Fibroblast of the aortic adventitia (primary cell): Measurements from ENCODE around the gene FLOT1. TPM values are rescaled to one million over a fixed set of nuclear protein-coding genes. Genes with fewer than 3 reads are reported as not detected.

Source experiments
- DNase-seq: peaks from one replicate; pipeline ENCODE4 v3.0.0-alpha.2; 2010; ENCODE audit warnings: low read depth
- H3K4me3 ChIP-seq: 2 replicates; pipeline ENCODE4 v1.5.1; 2011; ENCODE audit warnings: low read depth, mild to moderate bottlenecking, control low read depth, low read length, moderate library complexity
- CTCF ChIP-seq: IDR thresholded peaks from 2 replicates; pipeline ENCODE4 v1.5.1; 2011; ENCODE audit warnings: mild to moderate bottlenecking, low read length, control low read depth, inconsistent platforms; ENCODE audit not compliant: insufficient read depth
- total RNA-seq: library from RNA; depleted of rRNA; stranded (reverse); fragments of >200 nt; gene quantifications from 2 replicates; pipeline ENCODE4 v1.2.3, GENCODE V29; 2012; ENCODE audit warnings: low replicate concordance

FLOT1 gene
- total RNA-seq, 1 donor, result 109 TPM

GRCh38 chr6:30714263-30714662, 28.2 kb downstream of the FLOT1 start:
- TF ChIP-seq CTCF, result no peak
- H3K4me3 ChIP-seq, result no peak overlapping the region
- no peak for DNase-seq

- H3K4me3 ChIP-seq, result no peak overlapping the region
- DNase-seq, result no peak
- TF ChIP-seq CTCF, result no peak
Measured at GRCh38 chr6:30712441-30712945, 30.0 kb downstream of the FLOT1 start.

- no peak for DNase-seq
- H3K4me3 ChIP-seq, result no peak overlapping the region
- no peak for TF ChIP-seq CTCF
Measured at GRCh38 chr6:30711758-30712380, 30.6 kb downstream of the FLOT1 start.

- no peak for TF ChIP-seq CTCF
- H3K4me3 ChIP-seq, result no peak overlapping the region
Measured at GRCh38 chr6:30709101-30709868, 33.2 kb downstream of the FLOT1 start.

GRCh38 chr6:30707281-30707850, 35.1 kb downstream of the FLOT1 start:
- TF ChIP-seq CTCF, result no peak
- no peak overlapping the region for H3K4me3 ChIP-seq

More at GRCh38 chr6:30709101-30709868, 33.2 kb downstream of the FLOT1 start:
- DNase-seq, result no peak

GRCh38 chr6:30705620-30706019, 36.9 kb downstream of the FLOT1 start:
- H3K4me3 ChIP-seq, result no peak overlapping the region
- TF ChIP-seq CTCF, result no peak
- no peak for DNase-seq

More at GRCh38 chr6:30707281-30707850, 35.1 kb downstream of the FLOT1 start:
- DNase-seq, result no peak
